Pancreas (tissue), 10 donors: Measurements from ENCODE around the gene OR7C1. TPM values are rescaled to one million over a fixed set of nuclear protein-coding genes. Genes with fewer than 3 reads are reported as not detected.
"Not testable (repeated sequence)": the region's sequence is repeated elsewhere in the genome, so short reads cannot be mapped to it uniquely, and the experiment has no call there.

ENCODE experiments used
- ATAC-seq, 4 donors: fragments of 200-7000 bp; cut with Tn5 transposase; one replicate each; pipeline versions ENCODE4 v1.8.0 to v1.9.1; 2020; ENCODE audit warnings: mild to moderate bottlenecking in 4 of 4, moderate library complexity in 4 of 4
- DNase-seq, 6 donors: peaks; one replicate each; pipeline ENCODE4 v3.0.0-alpha.2; 2020
- FAIRE-seq: peaks from 2 replicates; lab custom pipeline; 2012; peaks lifted over from hg19 to GRCh38; lab: Jason Lieb, UNC
- H3K27ac ChIP-seq, 4 donors: fragments of 200-600 bp; sonication (generic); 1 replicate in 3 of 4; 2 replicates in 1 of 4; pipeline versions ENCODE4 v1.5.0 to v1.8.0; 2020
- H3K27me3 ChIP-seq, 4 donors: fragments of 200-600 bp; one replicate each; pipeline ENCODE4 v1.8.0; 2021
- H3K36me3 ChIP-seq, 3 donors: fragments of 200-600 bp; sonication (generic) in 1 of 3; one replicate each; pipeline versions ENCODE4 v1.5.0 to v1.8.0; 2020 to 2021
- H3K4me1 ChIP-seq, 3 donors: fragments of 200-600 bp; one replicate each; pipeline ENCODE4 v1.8.0; 2021
- H3K4me3 ChIP-seq, 4 donors: fragments of 200-600 bp; sonication (generic) in 2 of 4; one replicate each; pipeline versions ENCODE4 v1.5.0 to v1.8.0; 2020 to 2021
- H3K9me3 ChIP-seq, 4 donors: fragments of 200-600 bp; one replicate each; pipeline ENCODE4 v1.8.0; 2021
- WGBS, 2 donors: extraction: QIAGEN DNeasy Blood & Tissue Kit; methylation state at CpG; one replicate each; pipeline ENCODE4 v1.1.7; 2013; 5-methylcytosine and 5-hydroxymethylcytosine counted together
- intact Hi-C, 3 donors: fragments of 100-400 bp; cut with DNase I; formaldehyde crosslinking; loops; one replicate each; pipeline versions ENCODE4 v1.11.1 to v1.14.2; 2022
- polyA plus RNA-seq, 2 donors: library from polyadenylated mRNA; stranded (reverse); fragments of 200-250 nt; gene quantifications; one replicate each; pipeline ENCODE4 v1.2.3, GENCODE V29; 2013
- total RNA-seq, 6 donors: library from RNA; stranded (reverse); fragmentation: NEBNext Ultra II Directional in 4 of 6; extraction: Animal tissue kit (Norgen Biotek cat#: 25700) in 4 of 6; gene quantifications; one replicate each; pipeline versions ENCODE4 v1.2.1 to v1.2.4, GENCODE V29; 2021 to 2023
- TF ChIP-seq, protein P1 (sequence below), 4 donors: fragments of 200-600 bp; sonication (generic) in 3 of 4; IDR thresholded peaks; one replicate each; pipeline versions ENCODE4 v1.5.0 to v1.8.0; 2021; ENCODE audit warnings: antibody characterized with exemption in 4 of 4
- donor health status: healthy with polysubstance abuse.
- donor health status: DM: no; HTN: no; CAD: no; lungs with moderate emphysema.
- donor health status: DM: no; HTN: no; CAD: no.
- donor health status: control.
- donor health status: control.
- donor health status: Bipolar disorder and iron deficiency.
- donor health status: DM: yes; HTN: yes; CAD: no.
- donor health status: DM: no; HTN: no; CAD: no.
- donor health status: DM: no; HTN: no; CAD: no.
- donor health status: DM: yes; HTN: yes; CAD: no.

Gene OR7C1
- total and polyA plus RNA-seq, 8 donors: 0.03 TPM; not detected in 7

DNA sequence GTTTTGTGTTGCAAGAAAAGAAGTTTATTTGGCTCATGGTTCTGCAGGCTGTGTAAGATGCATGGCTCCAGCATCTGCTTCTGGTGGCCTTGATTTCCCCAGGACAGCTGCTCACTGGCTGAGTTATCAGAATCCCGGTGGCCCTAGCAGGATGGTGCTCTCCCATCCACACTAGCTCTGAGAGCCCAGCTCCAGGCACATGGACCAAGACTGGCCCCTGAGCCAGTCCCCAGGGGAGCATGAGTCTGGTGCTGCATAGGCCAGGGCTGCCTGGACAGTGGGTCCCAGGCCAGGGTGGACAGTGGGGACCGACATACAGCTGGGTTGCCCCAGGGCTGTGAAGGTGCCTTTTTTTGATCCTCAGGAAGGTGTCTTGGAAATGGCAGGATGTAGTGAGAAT lies 67.0 kb downstream of the OR7C1 start:
- no peak for ATAC-seq
- FAIRE-seq: no peak
- Histone ChIP-seq H3K4me3 (no peak overlapping the region), H3K4me1 (no peaks in the 10 kb centered on the region), H3K27me3 (peaks cover 0 to 3% (median 0%) of the 10 kb centered on the region in 4 donors), H3K36me3 (no peaks in the 10 kb centered on the region), H3K9me3 (no peaks in the 10 kb centered on the region), H3K27ac (no peak overlapping the region)
- no peak for DNase-seq
- intact Hi-C loops: no loop called here
- WGBS, 2 donors: 61 to 72% methylated on average over 2 of the region's 2 CpGs
- TF ChIP-seq, protein P1, sequence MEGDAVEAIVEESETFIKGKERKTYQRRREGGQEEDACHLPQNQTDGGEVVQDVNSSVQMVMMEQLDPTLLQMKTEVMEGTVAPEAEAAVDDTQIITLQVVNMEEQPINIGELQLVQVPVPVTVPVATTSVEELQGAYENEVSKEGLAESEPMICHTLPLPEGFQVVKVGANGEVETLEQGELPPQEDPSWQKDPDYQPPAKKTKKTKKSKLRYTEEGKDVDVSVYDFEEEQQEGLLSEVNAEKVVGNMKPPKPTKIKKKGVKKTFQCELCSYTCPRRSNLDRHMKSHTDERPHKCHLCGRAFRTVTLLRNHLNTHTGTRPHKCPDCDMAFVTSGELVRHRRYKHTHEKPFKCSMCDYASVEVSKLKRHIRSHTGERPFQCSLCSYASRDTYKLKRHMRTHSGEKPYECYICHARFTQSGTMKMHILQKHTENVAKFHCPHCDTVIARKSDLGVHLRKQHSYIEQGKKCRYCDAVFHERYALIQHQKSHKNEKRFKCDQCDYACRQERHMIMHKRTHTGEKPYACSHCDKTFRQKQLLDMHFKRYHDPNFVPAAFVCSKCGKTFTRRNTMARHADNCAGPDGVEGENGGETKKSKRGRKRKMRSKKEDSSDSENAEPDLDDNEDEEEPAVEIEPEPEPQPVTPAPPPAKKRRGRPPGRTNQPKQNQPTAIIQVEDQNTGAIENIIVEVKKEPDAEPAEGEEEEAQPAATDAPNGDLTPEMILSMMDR (IDR thresholded peaks at IDR 0.05): no peak

DNA sequence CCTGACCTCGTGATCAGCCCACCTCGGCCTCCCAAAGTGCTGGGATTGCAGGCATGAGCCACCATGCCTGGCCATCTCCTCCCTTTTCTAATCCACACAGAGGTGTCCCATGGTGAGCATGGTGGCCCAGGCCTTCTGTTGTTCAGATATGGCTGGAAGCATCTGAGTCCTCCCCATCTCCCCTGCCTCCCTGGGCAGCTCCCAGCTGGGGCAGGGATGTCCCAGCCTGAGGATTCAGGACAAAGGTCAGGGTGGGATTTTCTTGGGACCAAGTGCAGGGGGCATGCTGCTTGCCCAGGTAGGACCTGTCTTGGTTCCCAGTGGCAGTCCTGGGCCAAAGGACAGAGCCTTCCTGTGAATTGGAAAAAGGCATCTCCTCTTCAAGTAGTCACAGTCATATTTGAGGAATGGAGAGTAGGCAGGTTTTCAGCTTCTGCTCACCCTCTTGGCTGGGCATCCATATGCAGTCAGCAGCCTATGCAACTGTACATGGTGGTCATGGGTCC lies 67.5 kb downstream of the OR7C1 start:
- Histone ChIP-seq H3K36me3 (no peaks in the 10 kb centered on the region), H3K9me3 (no peaks in the 10 kb centered on the region), H3K27ac (no peak overlapping the region), H3K27me3 (peaks cover 0 to 3% (median 0%) of the 10 kb centered on the region in 4 donors), H3K4me3 (no peak overlapping the region), H3K4me1 (no peaks in the 10 kb centered on the region)
- no peak for ATAC-seq
- TF ChIP-seq, protein P1 (IDR thresholded peaks at IDR 0.05): no peak
- no peak for DNase-seq
- no peak for FAIRE-seq
- intact Hi-C loops: no loop called here
- WGBS, 2 donors: 49 to 54% methylated on average over 2 of the region's 2 CpGs

DNA sequence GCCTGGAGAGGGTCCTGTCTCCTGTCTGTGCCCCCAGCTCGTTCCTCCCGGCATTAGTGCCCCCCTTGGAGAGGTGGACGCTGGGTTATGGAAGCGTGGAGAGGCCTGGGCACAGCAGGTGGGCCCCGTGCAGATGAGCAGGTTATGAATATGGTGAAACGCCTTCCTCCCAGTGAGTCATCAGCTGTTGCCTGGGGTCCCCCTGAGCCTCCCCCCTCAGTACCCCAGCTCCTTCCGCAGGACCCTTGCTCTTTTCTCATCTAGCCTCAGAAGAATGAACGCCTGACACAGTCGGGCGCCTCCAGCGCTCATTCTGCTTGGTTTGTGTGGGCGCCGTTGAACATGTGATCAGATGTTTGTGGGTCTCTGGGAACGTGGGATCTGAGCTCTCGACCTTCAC lies 69.1 kb downstream of the OR7C1 start:
- H3K36me3 ChIP-seq, H3K27me3 ChIP-seq, FAIRE-seq, ATAC-seq, H3K27ac ChIP-seq, H3K4me3 ChIP-seq, H3K4me1 ChIP-seq, DNase-seq, H3K9me3 ChIP-seq, intact Hi-C loops: not testable (repeated sequence)
- 68 to 74% methylated on average over 13 to 15 of the region's 15 CpGs for WGBS, 2 donors

DNA sequence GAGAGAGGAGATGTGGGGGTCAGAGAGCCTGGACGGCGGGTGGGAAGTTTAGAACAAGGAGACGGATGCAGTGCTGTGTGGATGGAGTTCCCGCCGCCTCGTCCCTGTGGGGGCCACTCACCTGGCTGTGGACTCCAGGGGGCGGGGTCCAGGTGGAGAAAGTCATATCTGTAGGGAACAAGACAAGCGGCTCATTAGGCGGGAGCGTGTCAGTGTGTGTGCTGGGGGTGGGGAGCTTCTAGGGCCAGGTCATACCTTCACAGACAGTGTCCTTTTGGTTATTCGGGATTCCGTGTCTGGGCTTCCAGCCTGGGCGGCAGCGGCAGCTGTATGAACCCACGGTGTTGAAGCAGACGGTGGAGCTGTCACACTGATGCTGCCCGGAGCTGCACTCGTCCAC lies 69.6 kb downstream of the OR7C1 start:
- H3K9me3 ChIP-seq, H3K4me3 ChIP-seq, FAIRE-seq, H3K27ac ChIP-seq, ATAC-seq, H3K4me1 ChIP-seq, intact Hi-C loops, H3K27me3 ChIP-seq, H3K36me3 ChIP-seq: not testable (repeated sequence)
- DNase-seq: peak in 1 of 6 donors; percentile 3
- 57 to 78% methylated on average over 4 to 7 of the region's 18 CpGs for WGBS, 2 donors

DNA sequence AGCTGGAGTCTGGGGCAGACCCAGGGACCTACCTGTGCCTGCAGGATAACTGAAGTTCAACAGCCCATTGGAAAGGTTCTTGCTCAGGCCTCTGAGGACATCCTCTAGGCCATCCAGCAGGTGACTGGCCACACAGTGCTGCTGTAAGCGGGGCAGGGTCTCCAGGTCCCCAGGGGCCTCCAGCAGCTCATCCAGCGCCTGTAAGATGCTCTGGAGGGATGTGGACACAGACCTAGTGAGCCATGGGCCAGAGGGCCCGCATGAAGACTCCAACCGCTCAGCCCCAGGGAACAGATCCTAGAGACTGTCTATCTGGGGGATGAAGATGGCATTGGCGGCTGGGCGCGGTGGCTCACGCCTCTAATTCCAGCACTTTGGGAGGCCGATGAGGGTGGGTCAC lies 70.6 kb downstream of the OR7C1 start:
- 74 to 75% methylated on average over 9 of the region's 9 CpGs for WGBS, 2 donors
- no peak for ATAC-seq
- TF ChIP-seq, protein P1 (IDR thresholded peaks at IDR 0.05): no peak
- Histone ChIP-seq H3K36me3 (no peaks in the 10 kb centered on the region), H3K9me3 (no peaks in the 10 kb centered on the region), H3K27ac (no peak overlapping the region), H3K4me3 (no peak overlapping the region), H3K4me1 (no peaks in the 10 kb centered on the region), H3K27me3 (peaks cover 0 to 3% (median 0%) of the 10 kb centered on the region in 4 donors)
- intact Hi-C loops: no loop called here
- DNase-seq: no peak
- no peak for FAIRE-seq

DNA sequence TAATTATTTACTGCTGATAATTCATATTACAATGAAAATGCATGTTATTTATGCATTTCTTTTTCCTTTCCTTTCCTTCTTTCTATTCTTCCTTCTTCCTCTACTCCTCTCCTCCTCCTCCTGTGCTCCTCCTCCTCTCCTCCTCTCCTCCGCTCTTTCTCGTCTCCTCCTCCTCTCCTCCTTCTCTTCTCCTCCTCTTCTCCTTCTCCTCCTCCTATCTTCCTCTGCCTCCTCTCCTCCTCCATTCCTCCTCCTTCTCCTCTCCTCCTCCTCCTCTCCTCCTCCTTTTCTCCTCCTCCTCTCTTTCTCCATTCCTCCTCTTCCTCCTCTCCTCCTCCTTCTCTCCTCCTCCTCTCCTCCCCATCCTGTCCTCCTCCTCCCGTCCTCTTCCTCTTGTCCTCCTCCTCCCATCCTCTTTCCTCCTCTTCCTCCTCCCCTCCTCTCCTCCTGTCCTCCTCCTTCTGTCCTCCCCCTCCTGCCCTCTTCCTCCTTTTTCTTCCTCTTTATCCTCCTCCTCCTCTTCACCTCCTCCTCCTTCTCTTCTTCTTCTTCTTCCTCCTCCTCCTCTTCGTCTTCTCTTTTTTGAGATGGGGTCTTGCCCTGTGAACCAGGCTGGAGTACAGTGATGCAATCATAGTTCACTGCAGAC lies 71.4 kb downstream of the OR7C1 start:
- 44 to 51% methylated on average over 4 of the region's 4 CpGs for WGBS, 2 donors
- no peaks in the 10 kb centered on the region for H3K9me3 ChIP-seq
- DNase-seq (no peak), ATAC-seq (no peak), FAIRE-seq (no peak)
- TF ChIP-seq, protein P1 (IDR thresholded peaks at IDR 0.05): no peak
- H3K27ac ChIP-seq: no peak overlapping the region
- peaks cover 0 to 3% (median 0%) of the 10 kb centered on the region in 4 donors for H3K27me3 ChIP-seq
- no peaks in the 10 kb centered on the region for H3K36me3 ChIP-seq
- no peak overlapping the region for H3K4me3 ChIP-seq
- intact Hi-C loops: no loop called here
- no peaks in the 10 kb centered on the region for H3K4me1 ChIP-seq
